HG02870 (cell line): Measurements from ENCODE around the gene MOB1A.

ENCODE experiments used
- ATAC-seq: cut with Tn5 transposase; IDR thresholded peaks from one replicate; pipeline ENCODE4 v1.9.1; 2021; ENCODE audit warnings: mild to moderate bottlenecking, moderate library complexity; ENCODE audit not compliant: unreplicated experiment

Gene MOB1A

DNA sequence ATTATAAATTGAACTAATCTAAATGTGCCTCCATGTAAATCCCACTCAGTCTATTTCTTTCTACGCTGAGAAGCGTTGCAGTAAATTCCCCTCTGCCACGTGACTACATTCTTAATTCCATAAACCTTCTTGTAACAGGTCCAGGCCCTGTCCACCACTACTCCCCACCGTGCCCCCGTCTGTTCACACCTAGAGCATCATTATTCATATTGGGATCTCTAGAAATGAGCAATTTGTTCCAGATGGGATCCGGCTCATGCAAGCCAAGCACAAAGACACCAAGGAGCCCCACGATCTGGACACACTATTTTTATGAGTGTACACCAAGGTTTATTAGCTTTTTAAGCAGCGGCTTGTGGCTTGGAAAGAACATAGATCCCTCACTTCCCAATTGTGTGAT, 69.1 kb downstream of the MOB1A start:
- ATAC-seq, result no peak

DNA sequence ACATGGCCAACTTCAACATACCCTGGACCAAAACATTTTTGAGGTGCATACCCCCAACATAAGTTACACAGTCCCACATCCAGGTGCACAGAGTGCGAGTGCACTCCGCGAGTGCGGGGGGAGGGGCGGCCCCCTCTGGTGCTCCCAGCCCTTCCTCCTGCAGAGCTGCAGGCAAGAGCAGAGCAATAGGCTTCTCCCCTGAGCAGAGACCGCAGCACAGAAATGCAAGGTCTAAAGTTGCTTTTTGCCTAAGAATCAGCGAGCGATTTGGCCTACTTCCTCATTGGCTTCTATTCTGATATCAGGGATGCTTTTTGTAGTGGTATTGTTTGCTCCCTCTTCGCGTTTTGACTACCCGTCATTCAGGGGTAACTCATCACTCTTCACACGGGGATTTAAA, 71.6 kb downstream of the MOB1A start:
- no peak for ATAC-seq

DNA sequence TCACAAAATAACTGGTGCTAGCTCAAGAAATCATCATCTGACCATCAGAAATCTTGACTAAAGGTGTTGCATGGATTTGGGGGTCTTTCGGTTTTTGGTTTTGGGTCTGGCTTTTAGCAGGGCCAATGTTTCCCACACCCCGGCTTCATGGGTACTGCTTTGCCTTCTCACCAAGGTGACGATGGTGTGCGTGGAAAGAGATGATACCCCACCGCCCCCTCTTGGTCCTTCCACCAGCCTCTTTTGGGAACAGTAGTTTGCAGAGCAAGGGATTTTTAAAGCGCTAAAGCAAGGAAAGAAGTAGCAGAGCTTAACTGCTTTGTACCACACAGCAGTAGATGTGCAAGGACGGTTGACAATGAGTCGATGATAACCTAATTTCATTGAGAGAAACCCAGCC, 73.3 kb downstream of the MOB1A start:
- no peak for ATAC-seq

DNA sequence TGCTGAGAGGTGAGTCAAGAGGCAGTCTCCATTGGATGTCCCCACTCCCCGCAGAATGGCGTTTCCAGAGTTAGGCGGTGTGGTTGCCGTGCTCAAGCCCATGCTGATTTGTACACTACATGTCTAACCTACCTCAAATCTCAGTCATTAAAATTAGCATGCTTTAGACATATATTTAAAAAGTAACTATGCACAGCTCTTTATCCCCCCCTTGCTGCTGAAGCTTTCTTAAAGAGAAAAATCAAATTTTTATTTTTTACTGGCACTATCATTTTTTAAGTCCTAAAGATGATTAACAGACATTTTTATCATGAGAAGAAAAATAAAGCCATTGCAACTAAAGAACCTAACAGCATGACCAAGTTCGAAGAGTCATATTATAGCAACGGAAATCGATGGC, 73.8 kb downstream of the MOB1A start:
- ATAC-seq, result no peak

DNA sequence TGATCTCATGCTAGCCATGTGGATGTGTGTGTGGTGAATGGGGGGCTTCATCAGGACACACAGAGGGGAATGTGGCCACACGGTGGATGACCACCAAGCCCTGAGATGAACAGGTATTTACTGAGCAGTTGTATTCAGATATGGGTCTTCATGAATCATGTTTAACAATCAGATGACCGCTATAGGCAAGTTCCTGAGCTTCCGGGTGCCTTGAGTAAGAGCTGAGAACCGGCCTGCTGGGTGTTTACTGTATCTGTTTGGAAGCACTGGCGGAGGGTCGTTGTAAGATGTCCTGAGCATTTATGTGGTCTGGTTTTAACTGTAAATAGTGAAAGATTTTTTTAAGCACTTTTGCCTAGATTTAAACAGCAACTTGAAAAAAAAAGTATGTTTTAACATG, 74.9 kb downstream of the MOB1A start:
- no peak for ATAC-seq
